M059J (cell line): ENCODE results near the gene TRA2B. TPM values are rescaled to one million over a fixed set of nuclear protein-coding genes. Genes with fewer than 3 reads are reported as not detected.

Experiments
- DNase-seq: peaks from one replicate; pipeline ENCODE4 v3.0.0-alpha.2; 2012; ENCODE audit warnings: low read depth
- total RNA-seq: library from RNA; depleted of rRNA; stranded (reverse); fragments of >200 nt; shearing (Covaris generic); gene quantifications from 2 replicates; pipeline ENCODE4 v1.2.3, GENCODE V29; 2014; rRNA removed

TRA2B gene
- total RNA-seq, 1 experiment from 2014 or later, result 268 TPM

GRCh38 chr3:185867650-185868049, 70.2 kb downstream of the TRA2B start:
- no peak for DNase-seq

- no peak for DNase-seq
Observed at GRCh38 chr3:185866995-185867394, 70.8 kb downstream of the TRA2B start.

- DNase-seq, result no peak
Observed at GRCh38 chr3:185866555-185866954, 71.3 kb downstream of the TRA2B start.

Other genes with a start within 250 kb of the TRA2B start
- gene IGF2BP2, start 113.0 kb downstream of the TRA2B start, total RNA-seq, result 59.1 and 72.0 TPM in 2 replicates
- gene ETV5, start 171.1 kb upstream of the TRA2B start, total RNA-seq, result 52.6 and 52.9 TPM in 2 replicates